Liver (tissue), 3 donors: Measurements from ENCODE around the gene GREM1.

Experiments
- FOXA1 ChIP-seq: IDR thresholded peaks from 2 replicates; pipeline ENCODE4 v1.6.1; 2016; ENCODE audit warnings: antibody characterized with exemption
- RAD21 ChIP-seq, 2 donors: IDR thresholded peaks; 2 replicates each; pipeline ENCODE4 v1.6.1; 2016; ENCODE audit warnings: antibody characterized with exemption in 2 of 2, mild to moderate bottlenecking in 2 of 2
- TF ChIP-seq, protein P1 (sequence below): fragments of 150-350 bp; IDR thresholded peaks from 2 replicates; pipeline ENCODE4 v1.5.1; 2017; ENCODE audit warnings: improper control_type of control experiment, low read depth, low read length; ENCODE audit not compliant: missing input control
- donor health status: healthy.
- donor health status: healthy.

DNA sequence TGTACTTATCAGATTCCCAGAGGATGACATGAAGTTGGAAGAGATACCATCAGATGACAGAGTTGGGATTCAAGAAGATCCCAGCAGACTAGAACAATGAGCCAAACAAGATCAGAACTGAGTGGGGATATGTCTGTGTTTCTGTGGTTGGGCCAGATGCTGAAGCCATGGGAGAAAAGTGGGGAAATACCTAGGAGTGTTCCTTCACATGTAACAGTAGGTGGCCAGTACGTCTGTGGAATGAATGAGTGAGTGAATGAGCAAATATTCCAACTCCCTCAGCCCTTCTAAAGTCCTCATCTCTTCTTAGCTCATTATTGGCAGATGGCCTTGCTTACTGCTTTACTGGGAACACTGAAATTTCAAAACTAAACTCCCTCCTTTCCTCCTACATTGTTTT lies 32.2 kb upstream of the GREM1 start:
- TF ChIP-seq, protein P1, sequence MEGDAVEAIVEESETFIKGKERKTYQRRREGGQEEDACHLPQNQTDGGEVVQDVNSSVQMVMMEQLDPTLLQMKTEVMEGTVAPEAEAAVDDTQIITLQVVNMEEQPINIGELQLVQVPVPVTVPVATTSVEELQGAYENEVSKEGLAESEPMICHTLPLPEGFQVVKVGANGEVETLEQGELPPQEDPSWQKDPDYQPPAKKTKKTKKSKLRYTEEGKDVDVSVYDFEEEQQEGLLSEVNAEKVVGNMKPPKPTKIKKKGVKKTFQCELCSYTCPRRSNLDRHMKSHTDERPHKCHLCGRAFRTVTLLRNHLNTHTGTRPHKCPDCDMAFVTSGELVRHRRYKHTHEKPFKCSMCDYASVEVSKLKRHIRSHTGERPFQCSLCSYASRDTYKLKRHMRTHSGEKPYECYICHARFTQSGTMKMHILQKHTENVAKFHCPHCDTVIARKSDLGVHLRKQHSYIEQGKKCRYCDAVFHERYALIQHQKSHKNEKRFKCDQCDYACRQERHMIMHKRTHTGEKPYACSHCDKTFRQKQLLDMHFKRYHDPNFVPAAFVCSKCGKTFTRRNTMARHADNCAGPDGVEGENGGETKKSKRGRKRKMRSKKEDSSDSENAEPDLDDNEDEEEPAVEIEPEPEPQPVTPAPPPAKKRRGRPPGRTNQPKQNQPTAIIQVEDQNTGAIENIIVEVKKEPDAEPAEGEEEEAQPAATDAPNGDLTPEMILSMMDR = no peak
- TF ChIP-seq RAD21 (IDR thresholded peaks at IDR 0.05) (no peak), FOXA1 (no peak)
